HG02870 (cell line): ENCODE results near the gene KCNJ1.

Experiments used
- ATAC-seq: cut with Tn5 transposase; IDR thresholded peaks from one replicate; pipeline ENCODE4 v1.9.1; 2021; ENCODE audit warnings: mild to moderate bottlenecking, moderate library complexity; ENCODE audit not compliant: unreplicated experiment

KCNJ1 gene

GRCh38 chr11:128882451-128882850, 15.4 kb upstream of the KCNJ1 start:
- ATAC-seq = no peak

- ATAC-seq = no peak
Observed at GRCh38 chr11:128881221-128881620, 14.1 kb upstream of the KCNJ1 start.

GRCh38 chr11:128879817-128880216, 12.7 kb upstream of the KCNJ1 start:
- ATAC-seq = no peak

- no peak for ATAC-seq
Observed at GRCh38 chr11:128878455-128878854, 11.4 kb upstream of the KCNJ1 start.

GRCh38 chr11:128877726-128878125, 10.6 kb upstream of the KCNJ1 start:
- no peak for ATAC-seq

- ATAC-seq = no peak
Observed at GRCh38 chr11:128876133-128876650, 9.1 kb upstream of the KCNJ1 start.

GRCh38 chr11:128874427-128874826, 7.3 kb upstream of the KCNJ1 start:
- ATAC-seq = no peak

GRCh38 chr11:128872594-128872993, 5.5 kb upstream of the KCNJ1 start:
- ATAC-seq = no peak

GRCh38 chr11:128872094-128872493, 5.0 kb upstream of the KCNJ1 start:
- ATAC-seq = no peak

- no peak for ATAC-seq
Observed at GRCh38 chr11:128871168-128871610, 4.1 kb upstream of the KCNJ1 start.

- ATAC-seq = no peak
Observed at GRCh38 chr11:128868841-128869671, 2.0 kb upstream of the KCNJ1 start.

GRCh38 chr11:128865490-128865889, 1.6 kb downstream of the KCNJ1 start:
- ATAC-seq = no peak

- ATAC-seq = no peak
Observed at GRCh38 chr11:128862908-128863660, 4.0 kb downstream of the KCNJ1 start.

- no peak for ATAC-seq
Observed at GRCh38 chr11:128862406-128862805, 4.7 kb downstream of the KCNJ1 start.

- no peak for ATAC-seq
Observed at GRCh38 chr11:128860571-128861361, 6.3 kb downstream of the KCNJ1 start.

GRCh38 chr11:128859563-128860441, 7.3 kb downstream of the KCNJ1 start:
- ATAC-seq = peak; percentile 93

GRCh38 chr11:128857341-128857740, 9.8 kb downstream of the KCNJ1 start:
- ATAC-seq = no peak

- no peak for ATAC-seq
Observed at GRCh38 chr11:128856241-128856640, 10.9 kb downstream of the KCNJ1 start.

GRCh38 chr11:128854841-128855240, 12.3 kb downstream of the KCNJ1 start:
- ATAC-seq = no peak

- no peak for ATAC-seq
Observed at GRCh38 chr11:128853559-128853958, 13.5 kb downstream of the KCNJ1 start.
